Limb (tissue), 2 donors: Measurements from ENCODE around the gene DRAP1.

Source experiments
- DNase-seq, 2 donors: peaks; one replicate each; pipeline ENCODE4 v3.0.0-alpha.2; 2016; ENCODE audit errors: extremely low spot score in 2 of 2

Gene DRAP1

GRCh38 chr11:65961267-65962140, 42.3 kb downstream of the DRAP1 start, which contains the start of gene SART1:
Gene SART1, plus strand, starts transcription at chr11:65961734. Its CDS starts 47 bp downstream, at chr11:65961781.
- DNase-seq = peak; percentile 97 to 99

- no peak for DNase-seq
These were observed 42.9 kb downstream of the DRAP1 start for GRCh38 chr11:65962141-65962564.

GRCh38 chr11:65964906-65965305, 45.7 kb downstream of the DRAP1 start:
- no peak for DNase-seq

GRCh38 chr11:65965986-65966762, 46.9 kb downstream of the DRAP1 start:
- no peak for DNase-seq

GRCh38 chr11:65967329-65967934, 48.2 kb downstream of the DRAP1 start:
- no peak for DNase-seq

- no peak for DNase-seq
These were observed 49.6 kb downstream of the DRAP1 start for GRCh38 chr11:65968600-65969482.
